D341Med (cell line): ENCODE data around the gene CR1L.
"Not testable (repeated sequence)": the region's sequence is repeated elsewhere in the genome, so short reads cannot be mapped to it uniquely, and the experiment has no call there.

Experiments
- DNase-seq: peaks from one replicate; pipeline ENCODE4 v3.0.0; 2012; ENCODE audit warnings: low spot score

Gene CR1L

DNA sequence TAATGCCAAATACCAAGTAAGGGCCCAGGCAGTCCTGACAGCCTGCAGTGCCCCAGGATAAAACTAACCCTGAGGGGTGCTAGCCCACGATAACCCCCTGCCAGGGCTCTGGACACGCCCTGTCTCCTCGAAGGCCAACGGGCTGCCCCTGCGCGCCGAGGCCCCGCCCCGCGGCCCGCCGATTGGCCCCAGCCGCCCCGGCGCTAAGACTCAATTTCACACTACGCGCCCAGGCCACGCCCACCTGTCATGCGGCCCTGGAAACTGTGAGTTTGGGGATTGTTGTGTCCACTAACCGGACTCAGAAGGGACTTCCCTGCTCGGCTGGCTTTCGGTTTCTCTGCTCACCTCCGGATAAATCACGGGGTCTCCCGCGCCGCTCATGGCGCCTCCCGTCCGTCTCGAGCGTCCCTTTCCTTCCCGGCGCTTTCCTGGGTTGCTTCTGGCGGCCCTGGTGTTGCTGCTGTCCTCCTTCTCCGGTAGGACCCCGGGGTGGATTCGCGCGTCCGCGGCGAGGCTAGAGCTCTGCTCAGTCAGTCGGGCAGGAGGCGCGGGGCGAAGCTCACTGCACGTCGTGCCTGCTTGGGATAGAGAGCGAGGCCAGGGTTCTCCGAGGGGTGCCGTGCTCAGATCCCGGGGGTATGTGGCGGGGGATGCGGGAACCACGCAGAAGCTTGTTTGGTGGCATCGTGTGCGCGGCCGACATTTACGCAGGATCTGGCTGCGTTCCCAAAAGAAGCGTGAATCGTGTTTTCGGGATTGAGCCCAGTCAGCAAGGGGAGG lies at the start of gene CR1L:
TSS of gene CR1L (plus strand) at position 282 of the 783 bp plus-strand sequence. CDS start at position 383, 101 bp downstream.
- DNase-seq = peak; percentile 70

DNA sequence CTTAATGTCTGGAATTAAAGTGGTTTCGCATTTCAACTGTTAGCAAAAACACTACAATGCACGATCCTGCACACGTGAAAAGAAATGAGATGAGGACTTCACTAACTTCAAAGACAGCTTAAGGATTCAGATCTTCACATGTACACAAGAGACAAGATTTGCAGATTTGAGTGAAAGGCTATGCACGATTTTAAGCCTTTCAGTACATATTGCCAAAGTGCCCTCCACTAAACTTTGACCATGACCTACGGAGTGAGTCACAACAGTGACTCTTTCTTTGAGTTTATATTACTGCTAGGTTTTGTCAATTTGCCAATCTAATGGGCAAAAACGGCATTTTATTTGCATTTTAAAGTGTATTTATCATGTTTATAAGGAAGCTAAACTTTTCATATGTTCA lies 41.2 kb upstream of the CR1L start:
- no peak for DNase-seq

GRCh38 chr1:207605444-207606361 lies 39.2 kb upstream of the CR1L start:
- DNase-seq = no peak

DNA sequence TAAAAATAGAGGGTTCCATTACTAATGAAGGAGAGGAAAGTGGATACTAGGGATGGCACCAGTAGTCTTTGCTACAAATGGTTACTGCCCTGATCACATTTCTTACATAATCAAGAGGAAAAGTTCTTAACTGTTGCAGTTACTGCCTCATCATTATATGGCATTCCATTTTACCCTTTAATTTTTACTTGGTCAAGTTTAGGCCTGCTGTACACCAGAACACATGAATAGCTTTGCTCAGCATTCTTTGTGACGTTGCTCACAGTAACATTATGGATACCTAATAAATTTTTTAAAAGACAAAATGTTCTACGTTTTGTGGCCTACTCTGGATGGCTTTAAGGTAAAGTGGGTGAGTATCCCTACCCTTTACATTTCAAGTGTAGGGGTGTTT lies 38.6 kb upstream of the CR1L start:
- no peak for DNase-seq

- DNase-seq = no peak
Observed at GRCh38 chr1:207612762-207613161, 32.2 kb upstream of the CR1L start.

DNA sequence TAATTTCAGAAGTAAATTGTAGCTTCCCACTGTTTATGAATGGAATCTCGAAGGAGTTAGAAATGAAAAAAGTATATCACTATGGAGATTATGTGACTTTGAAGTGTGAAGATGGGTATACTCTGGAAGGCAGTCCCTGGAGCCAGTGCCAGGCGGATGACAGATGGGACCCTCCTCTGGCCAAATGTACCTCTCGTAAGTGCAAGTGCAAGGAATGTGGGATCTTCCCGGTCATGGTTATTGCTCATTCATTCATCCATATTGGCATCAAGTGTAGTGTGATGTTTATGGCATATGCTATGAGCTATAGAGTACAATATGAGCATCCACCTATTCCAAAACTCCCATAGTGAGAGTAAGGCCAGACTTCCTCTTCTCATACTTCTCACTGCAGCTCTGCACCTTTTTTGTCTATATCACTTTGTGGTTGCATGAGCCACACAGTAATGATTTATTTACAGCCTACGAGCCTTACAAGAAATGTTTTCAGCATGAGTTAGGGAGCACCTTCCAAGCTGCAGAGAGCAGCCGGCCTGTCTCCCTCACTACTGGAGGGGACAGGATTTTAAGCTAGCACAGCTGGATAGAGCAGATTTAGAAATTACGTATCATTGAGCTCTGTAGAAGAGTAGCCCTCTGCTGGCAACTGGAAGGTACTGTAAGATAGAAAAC lies 24.9 kb upstream of the CR1L start:
- peak; percentile 61 for DNase-seq

- no peak for DNase-seq
Observed at GRCh38 chr1:207620543-207620893, 24.4 kb upstream of the CR1L start.

DNA sequence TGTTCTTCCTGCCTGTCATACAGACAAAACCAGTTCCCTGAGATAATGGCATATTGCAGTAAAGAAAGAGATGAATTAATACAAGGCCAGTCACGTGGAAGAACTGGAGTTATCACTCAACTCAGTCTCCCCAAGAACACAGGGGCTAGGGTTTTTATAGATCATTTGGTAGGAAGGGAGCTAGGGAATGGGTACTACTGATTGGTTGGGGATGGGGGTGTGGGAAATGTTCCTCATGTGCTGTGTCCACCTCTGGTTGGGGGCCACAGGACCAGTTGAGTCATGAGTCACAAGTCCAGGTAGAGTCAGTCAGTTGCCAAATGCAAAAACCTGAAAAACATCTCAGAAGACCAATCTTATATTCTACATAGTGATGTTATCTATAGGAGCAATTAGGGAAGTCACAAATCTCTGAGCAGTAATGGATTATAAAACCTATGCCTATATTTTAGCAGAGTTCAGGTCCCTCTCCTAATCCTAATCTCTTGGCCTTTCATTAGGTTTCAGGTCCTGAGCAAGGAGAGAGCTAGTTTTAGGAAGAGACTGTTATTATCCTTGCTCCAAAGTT lies 19.3 kb upstream of the CR1L start:
- not testable (repeated sequence) for DNase-seq

DNA sequence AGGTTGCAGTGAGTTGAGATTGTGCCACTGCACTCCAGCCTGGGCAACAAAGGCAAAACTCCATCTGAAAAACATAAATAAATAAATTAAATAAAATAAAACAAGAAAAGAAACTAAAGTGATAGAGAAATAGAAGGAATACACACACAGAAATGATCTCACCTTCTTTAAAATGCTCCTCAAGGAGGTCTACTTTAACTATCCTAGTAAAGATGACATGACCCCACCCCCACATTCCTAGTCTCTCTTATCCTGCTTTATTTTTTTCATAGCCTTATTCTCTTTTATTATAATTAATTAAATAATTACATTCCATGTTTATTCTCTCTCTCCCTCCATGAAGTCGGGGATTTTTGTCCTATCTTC lies 18.0 kb upstream of the CR1L start:
- no peak for DNase-seq

- no peak for DNase-seq
Observed at GRCh38 chr1:207627496-207627895, 17.4 kb upstream of the CR1L start.

DNA sequence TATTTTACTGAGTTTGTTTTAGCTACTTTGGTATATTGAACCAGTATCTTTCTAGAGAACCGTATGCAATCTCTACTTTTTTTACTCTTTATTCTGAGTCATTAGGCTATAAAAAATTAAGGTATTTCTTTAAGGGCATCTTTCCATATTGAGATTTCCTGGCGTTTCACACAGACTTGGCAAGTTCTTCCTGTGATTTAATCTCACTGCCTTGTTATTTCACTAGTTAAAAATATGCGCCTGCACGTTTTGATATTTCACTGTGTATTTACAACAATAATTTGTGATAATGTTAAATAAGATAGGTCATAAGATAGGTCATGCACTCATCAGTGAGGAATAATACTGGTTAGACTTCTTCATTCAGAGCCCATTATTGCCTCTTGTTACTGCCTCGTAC lies 16.2 kb upstream of the CR1L start:
- no peak for DNase-seq

DNA sequence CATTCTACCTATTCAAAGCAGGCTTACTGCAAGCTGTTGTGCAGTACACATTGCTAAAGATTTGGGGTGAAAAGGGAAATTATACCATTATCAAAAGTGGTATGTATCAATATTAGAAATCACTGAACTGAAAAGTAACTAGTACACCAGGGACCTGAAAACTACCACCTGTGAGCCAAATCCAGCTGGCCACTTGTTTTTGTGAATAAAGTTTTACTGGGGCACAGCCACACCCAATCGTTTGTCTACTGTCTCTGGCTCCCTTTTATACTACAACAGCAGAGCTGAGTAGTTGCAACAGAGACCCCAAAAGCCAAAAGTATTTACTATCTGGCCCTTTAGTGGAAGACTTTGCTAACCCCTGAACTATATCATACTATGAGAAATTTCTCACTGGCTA lies 13.8 kb upstream of the CR1L start:
- DNase-seq = no peak

DNA sequence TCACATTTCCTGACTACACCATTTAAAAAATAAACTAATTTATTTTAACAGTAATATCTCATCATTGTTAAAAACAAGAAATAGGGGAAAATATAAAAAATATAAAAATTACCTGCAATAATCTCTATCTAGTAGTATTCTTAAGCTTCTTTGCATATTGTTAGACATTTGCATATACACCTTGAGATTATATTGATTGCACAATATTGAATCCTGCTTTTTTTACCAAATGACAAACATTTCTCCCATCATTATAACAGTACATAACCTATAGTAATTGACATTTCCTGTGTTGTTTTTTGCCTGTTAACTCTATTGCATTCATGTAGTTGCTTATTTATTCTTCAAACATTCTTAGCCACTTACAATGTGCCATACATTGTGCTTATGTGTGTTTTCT lies 11.7 kb upstream of the CR1L start:
- DNase-seq = no peak

DNA sequence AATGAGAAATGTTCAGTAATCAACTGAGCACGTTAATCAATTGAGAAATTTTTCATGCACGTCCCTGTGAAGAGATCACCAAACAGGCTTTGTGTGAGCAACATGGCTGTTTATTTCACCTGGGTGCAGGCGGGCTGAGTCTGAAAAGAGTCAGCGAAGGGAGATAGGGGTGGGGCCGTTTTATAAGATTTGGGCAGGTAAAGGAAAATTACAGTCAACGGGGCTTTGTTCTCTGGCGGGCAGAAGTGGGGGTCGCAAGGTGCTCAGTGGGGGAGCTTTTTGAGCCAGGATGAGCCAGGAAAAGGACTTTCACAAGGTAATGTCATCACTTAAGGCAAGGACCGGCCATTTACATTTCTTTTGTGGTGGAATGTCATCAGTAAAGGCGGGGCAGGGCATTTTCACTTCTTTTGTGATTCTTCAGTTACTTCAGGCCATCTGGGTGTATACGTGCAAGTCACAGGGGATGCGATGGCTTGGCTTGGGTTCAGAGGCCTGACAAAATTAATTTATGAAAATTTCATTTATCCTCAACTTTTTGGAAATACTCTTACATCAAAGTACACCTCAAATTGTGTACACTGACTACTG lies 11.1 kb upstream of the CR1L start:
- DNase-seq = not testable (repeated sequence)

DNA sequence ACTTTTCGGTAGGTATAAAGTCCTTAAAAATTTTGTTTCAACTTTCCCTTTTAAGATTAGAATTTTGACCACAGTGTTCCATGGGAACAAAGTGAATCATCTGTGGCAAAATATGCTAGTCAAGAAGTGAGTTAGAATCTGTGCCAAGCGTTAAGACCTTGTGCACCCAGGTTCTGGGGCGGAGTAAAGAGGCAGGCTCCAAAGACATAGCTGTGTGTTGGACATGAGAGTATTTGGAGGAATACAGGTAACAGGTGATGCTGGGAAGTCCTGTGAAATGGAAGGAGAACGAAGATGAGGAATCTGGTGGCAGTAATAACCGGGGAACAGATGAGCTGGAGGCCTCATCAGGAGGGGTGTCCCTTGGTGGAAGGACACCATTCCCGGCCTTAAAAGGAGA lies 10.6 kb upstream of the CR1L start:
- not testable (repeated sequence) for DNase-seq

GRCh38 chr1:207635569-207636186 lies 9.3 kb upstream of the CR1L start:
- DNase-seq = not testable (repeated sequence)

GRCh38 chr1:207638487-207639145 lies 6.3 kb upstream of the CR1L start:
- DNase-seq = not testable (repeated sequence)

DNA sequence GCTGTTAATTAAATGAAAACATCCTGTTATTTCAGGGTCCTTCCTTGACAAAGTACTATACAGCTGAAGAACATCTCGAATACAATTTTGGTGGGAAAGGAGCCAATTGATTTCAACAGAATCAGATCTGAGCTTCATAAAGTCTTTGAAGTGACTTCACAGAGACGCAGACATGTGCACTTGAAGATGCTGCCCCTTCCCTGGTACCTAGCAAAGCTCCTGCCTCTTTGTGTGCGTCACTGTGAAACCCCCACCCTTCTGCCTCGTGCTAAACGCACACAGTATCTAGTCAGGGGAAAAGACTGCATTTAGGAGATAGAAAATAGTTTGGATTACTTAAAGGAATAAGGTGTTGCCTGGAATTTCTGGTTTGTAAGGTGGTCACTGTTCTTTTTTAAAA lies 5.6 kb upstream of the CR1L start:
- not testable (repeated sequence) for DNase-seq

- DNase-seq = no peak
Observed at GRCh38 chr1:207644166-207644851, 624 bp upstream of the CR1L start.

GRCh38 chr1:207645635-207646081 lies 725 bp downstream of the CR1L start:
- DNase-seq = no peak
